RPMI7951 (cell line): ENCODE results near the gene LDLRAD3. TPM values are rescaled to one million over a fixed set of nuclear protein-coding genes. Genes with fewer than 3 reads are reported as not detected.

ENCODE experiments used
- DNase-seq: peaks from one replicate; pipeline ENCODE4 v3.0.0-alpha.2; 2012; ENCODE audit warnings: low read depth
- total RNA-seq: library from RNA; depleted of rRNA; stranded (reverse); fragments of >200 nt; shearing (Covaris generic); gene quantifications from 2 replicates; pipeline ENCODE4 v1.2.3, GENCODE V29; 2014

LDLRAD3 gene
- total RNA-seq, 1 experiment from 2014 or later: 3.8 TPM

DNA sequence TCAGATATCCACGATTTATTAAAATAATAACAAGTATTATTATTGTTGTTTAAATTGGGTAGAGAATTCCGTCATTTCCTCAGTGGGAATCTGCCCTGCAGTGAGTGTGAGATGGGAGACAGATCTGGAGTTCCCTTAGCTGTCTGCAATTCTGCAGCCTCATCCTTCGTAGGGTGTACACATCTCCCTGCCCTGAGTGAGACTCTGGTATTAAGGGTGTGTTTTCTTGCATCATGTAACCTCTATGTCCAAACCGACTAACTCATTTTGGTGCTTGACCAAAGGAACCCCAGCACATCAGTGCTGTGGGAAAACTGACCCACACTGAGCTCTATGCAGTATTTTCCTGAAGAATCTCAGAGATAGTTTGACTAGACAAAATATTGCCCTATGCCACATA lies 157.6 kb downstream of the LDLRAD3 start:
- DNase-seq: no peak

GRCh38 chr11:36102868-36103267 lies 159.0 kb downstream of the LDLRAD3 start:
- no peak for DNase-seq

DNA sequence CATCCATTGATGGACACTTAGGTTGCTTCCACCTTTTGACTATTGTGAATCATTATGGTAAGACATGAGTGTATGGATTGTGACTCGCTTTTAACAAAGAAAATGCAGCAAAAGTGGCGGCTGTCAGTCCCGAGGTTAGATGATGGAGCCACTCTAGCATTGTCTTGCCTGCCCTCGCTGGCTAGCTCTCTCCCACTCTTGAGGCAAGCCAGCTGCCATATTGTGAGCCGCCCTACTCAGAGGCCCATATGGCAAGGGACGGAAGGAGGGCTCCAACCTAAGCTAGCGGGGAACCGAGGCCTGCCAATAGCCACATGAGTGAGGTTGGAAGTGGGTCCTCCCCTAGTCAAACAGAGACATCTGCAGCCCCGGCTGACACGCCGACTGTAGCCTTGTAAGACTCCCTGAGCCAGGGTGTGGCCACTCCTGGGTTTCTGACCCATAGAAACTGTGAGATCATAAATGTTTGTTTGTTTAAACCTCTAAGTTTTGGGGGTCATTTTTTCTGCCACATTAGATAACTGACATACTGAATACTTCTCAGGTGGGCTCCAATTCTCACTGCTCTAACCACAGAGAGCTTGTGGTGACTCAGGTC lies 160.2 kb downstream of the LDLRAD3 start:
- DNase-seq: no peak

GRCh38 chr11:36104660-36104992 lies 160.8 kb downstream of the LDLRAD3 start:
- DNase-seq: no peak

GRCh38 chr11:36105743-36106581 lies 162.1 kb downstream of the LDLRAD3 start:
- DNase-seq: no peak

DNA sequence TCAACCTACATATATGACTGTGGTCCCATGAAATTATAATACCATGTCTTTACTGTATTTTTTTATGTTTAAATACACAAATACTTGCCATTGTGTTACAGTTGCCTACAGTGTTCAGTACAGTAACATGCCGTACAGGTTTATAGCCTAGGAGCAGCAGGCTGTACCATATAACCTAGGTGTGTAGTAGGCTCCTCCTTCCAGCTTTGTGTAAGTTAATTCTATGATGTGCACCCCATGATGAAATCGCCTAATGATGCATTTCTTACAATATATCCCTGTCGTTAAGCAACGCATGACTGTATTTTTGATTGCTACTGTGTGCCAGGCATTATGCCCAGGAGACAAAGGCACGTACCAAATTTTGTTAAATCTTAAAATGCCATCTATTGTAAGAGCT lies 163.7 kb downstream of the LDLRAD3 start:
- no peak for DNase-seq

- no peak for DNase-seq
These were observed 165.2 kb downstream of the LDLRAD3 start for GRCh38 chr11:36108881-36109589.

DNA sequence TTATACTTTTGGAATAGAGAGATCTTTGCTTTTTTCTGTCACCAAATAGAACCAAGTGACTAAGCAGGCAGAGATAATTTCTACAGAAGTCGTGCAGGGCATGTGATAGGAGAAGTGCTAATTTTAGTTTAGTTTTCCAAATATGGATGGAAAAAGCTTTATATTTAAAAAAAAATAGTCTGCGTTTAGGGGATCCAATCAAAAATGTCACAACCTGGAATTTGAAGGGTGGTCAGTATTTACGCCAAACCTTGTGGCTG lies 165.7 kb downstream of the LDLRAD3 start:
- no peak for DNase-seq

- DNase-seq: no peak
These were observed 166.2 kb downstream of the LDLRAD3 start for GRCh38 chr11:36109850-36110606.

GRCh38 chr11:36110668-36111410 lies 167.0 kb downstream of the LDLRAD3 start:
- no peak for DNase-seq

DNA sequence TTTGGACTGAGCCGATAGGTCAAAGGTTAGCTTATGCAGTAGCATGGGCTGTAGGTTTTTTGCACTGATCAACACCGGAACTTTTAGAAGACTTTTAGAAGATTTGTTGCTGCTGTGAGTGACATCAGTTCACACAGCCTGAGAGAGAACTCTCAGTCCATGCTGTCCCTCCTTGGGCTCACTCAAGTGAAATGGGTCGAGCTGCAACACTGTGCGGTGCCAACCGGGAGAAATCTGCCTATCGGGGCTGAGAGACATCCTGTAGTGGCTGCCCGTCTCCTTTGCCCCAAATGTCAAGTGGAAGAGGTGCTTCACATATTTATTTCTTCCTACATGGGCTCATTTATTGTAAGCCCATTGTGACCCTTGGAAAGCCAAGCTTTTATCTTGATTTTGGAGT lies 170.2 kb downstream of the LDLRAD3 start:
- DNase-seq: no peak

GRCh38 chr11:36115378-36115801 lies 171.5 kb downstream of the LDLRAD3 start:
- DNase-seq: no peak

DNA sequence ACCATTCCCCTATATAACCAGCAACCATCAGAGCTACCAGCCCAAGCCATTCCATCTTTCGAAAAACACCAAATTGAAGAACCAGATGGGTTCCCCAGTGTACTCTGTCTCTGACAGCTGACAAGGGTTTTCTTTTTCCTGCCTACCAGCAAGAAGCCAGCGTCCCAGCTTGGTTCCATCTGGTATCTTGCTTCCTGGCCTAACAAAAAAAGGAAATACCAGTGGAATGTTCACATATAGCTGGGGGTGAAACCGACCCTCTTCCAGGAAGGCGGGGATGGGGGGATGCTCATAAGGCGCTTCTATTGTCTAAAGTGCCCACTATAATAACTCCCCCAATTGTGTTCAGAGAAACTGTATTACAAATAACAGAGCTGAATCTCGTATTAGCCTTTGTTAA lies 172.3 kb downstream of the LDLRAD3 start:
- no peak for DNase-seq

- DNase-seq: no peak
These were observed 174.2 kb downstream of the LDLRAD3 start for GRCh38 chr11:36118084-36118483.

DNA sequence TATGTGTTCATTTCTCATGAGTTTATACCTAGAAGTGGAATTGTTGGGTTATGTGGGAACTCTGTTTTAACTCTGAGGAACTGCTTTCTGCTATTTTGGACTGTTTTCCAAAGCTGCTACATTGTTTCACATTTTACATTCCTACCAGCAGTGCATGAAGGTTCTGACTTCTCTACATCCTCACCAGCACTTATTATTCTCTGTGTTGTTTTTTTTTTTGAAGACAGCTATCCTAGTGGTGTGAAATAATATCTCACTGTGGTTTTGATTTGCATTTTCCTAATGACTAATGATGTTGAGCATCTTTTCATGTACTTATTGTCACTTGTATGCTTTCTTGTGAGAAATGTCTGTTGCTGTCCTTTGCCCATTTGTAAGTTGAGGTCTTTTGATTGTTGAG lies 175.4 kb downstream of the LDLRAD3 start:
- no peak for DNase-seq

DNA sequence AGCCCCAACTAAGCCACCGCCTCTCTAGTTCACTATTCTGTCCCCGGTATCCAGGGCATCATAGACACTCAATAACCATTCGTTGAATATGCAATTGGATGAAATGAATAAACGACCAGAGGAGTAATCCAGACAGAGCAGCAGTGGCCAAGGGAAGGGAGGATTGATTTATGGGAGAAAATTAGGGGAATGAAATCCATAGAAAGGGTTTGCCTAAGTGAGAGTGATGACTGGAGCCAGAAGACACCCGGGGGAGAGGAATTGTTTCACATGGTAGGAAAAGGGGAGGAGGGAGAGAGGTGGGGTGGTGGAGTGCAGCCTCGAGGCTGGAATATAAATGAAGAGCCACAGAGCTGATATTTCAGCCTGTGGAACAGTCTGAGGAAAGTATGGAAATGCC lies 177.2 kb downstream of the LDLRAD3 start:
- DNase-seq: no peak

- DNase-seq: no peak
These were observed 178.8 kb downstream of the LDLRAD3 start for GRCh38 chr11:36122671-36123070.

DNA sequence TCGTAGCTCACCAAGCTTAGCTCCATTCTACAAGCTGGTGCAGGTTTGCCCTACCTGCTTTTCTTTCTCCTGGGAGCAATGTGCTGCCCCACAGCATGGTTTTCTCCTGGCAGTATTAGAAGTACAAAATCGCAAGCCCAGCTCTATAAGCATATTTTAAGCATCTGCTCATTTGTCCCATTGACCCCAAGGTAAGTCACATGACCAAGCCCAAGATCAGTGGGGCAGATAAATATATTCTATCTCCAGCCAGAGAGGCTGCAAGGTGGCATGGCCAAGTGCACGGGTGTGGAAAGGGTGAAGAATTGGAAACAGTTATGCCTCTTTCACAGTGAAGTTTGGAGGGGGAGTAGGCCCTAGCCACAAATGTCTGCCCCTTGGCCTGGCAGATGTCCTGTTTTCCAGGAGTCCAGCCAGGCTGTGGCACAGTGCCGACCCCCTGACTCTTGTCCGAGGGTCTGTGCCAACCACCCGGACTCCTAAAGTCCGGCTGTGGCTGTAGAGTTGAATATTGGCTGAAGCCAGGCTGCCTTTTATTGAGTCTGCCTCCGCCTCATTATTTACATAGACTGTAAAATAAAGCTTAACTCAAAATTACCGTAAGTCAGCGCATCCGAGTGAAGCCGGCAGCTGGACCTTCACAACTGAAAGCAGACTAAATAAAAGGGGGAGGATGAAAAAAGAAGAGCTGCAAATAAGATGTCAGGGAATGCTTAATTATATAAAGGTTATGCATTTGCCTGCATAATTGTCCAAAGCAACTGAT lies 179.7 kb downstream of the LDLRAD3 start:
- no peak for DNase-seq

DNA sequence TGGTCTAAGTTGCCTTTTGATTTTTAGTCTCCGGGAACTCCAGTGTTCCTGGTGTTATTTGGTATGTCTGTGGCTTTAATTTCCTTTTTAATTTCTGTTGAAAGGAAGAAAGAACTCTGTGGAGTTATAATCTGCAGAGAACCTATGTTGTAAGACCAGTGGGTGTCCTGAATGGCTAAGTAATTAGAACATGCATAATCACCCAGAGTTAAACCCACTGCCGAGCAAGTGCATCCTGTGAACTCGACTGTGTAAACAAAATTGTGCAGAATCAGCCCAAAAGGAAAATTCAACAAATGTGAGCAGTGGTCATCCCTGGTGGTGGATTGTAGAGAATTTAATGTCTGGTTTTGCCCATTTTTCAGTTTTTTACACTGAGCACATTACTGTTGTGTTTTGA lies 182.8 kb downstream of the LDLRAD3 start:
- no peak for DNase-seq

GRCh38 chr11:36127550-36127949 lies 183.7 kb downstream of the LDLRAD3 start:
- no peak for DNase-seq

DNA sequence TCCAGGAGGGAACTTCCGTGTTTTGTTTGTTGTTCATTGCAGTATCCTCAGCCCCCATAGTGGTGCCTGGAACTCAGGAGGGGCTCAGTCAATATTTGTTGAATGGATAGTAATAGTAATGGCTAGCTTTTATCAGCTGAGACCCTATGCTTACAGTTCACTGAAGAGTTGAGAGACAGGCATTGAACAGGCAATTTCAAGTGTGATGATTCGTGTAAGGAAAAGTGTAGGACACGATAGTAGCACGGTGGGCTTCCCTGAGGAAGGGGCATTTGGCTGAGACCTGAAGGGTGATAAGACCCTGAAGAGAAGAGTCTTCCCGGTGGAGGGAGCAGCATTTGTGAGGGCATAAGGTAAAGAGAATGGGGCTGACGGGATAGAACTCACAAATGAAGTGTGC lies 186.1 kb downstream of the LDLRAD3 start:
- DNase-seq: no peak
